Panc1 (cell line): ENCODE results near the gene ANP32A. TPM values are rescaled to one million over a fixed set of nuclear protein-coding genes. Genes with fewer than 3 reads are reported as not detected.
A peak's percentile ranks its signal among the peaks of the same experiment; 100 is the strongest.

Experiments used
- ATAC-seq: fragments of 200-7000 bp; cut with Tn5 transposase; 2 replicates; pipeline ENCODE4 v1.9.1; 2020; ENCODE audit warnings: mild to moderate bottlenecking, moderate library complexity
- BruUV-seq: library from RNA; stranded (reverse); fragments of 400-500 nt; replicated peaks from 2 replicates; lab custom pipeline; 2021; lab: Mats Ljungman, UMichigan
- CTCF ChIA-PET: fragments of 300-600 bp; sonication (Branson Sonifier 250); formaldehyde crosslinking; loops from one replicate; lab custom pipeline; 2022; ENCODE audit warnings: antibody characterized with exemption; lab: Charles Lee
- POLR2A ChIA-PET: fragments of 300-600 bp; sonication (Branson Sonifier 250); formaldehyde crosslinking; loops from one replicate; lab custom pipeline; 2022; ENCODE audit warnings: antibody characterized with exemption; lab: Charles Lee
- DNase-seq: peaks from one replicate; pipeline ENCODE4 v3.0.0-alpha.2; 2010; ENCODE audit warnings: low read depth, low spot score
- H3K27ac ChIP-seq: 2 replicates; pipeline ENCODE4 v1.5.1; 2011; ENCODE audit warnings: mild to moderate bottlenecking, low read length, inconsistent platforms
- H3K27me3 ChIP-seq: fragments of 200-500 bp; sonication (Bioruptor generic); 2 replicates; pipeline ENCODE4 v1.6.0; 2014; ENCODE audit warnings: low read length, inconsistent platforms; ENCODE audit not compliant: control insufficient read depth, insufficient read depth
- H3K36me3 ChIP-seq: fragments of 200-500 bp; sonication (Bioruptor generic); 2 replicates; pipeline ENCODE4 v1.5.1; 2014; ENCODE audit warnings: inconsistent platforms, mild to moderate bottlenecking, low read length, moderate library complexity; ENCODE audit not compliant: control insufficient read depth, insufficient read depth
- H3K4me1 ChIP-seq: 2 replicates; pipeline ENCODE4 v1.5.1; 2011; ENCODE audit warnings: inconsistent platforms, mild to moderate bottlenecking, low read length, moderate library complexity; ENCODE audit not compliant: control insufficient read depth, insufficient read depth
- H3K4me3 ChIP-seq, 2 experiments: 2 replicates each; pipeline ENCODE4 v1.5.1; 2011 to 2012; ENCODE audit warnings: low read depth in 2 of 2, low read length in 2 of 2, mild to moderate bottlenecking in 2 of 2, inconsistent platforms in 1 of 2, moderate library complexity in 1 of 2
- H3K9me3 ChIP-seq: fragments of 200-500 bp; sonication (Bioruptor generic); 2 replicates; pipeline ENCODE4 v1.5.1; 2014; ENCODE audit warnings: low read depth, mild to moderate bottlenecking, inconsistent platforms, low read length, moderate library complexity; ENCODE audit not compliant: control insufficient read depth, insufficient read depth
- CTCF ChIP-seq: fragments of 450-650 bp; IDR thresholded peaks from 2 replicates; pipeline ENCODE4 v1.5.1; 2017; ENCODE audit warnings: mild to moderate bottlenecking
- POLR2AphosphoS5 ChIP-seq: IDR thresholded peaks from 2 replicates; pipeline ENCODE4 v1.6.1; 2012; ENCODE audit warnings: mild to moderate bottlenecking, low read depth, low read length, moderate library complexity
- REST ChIP-seq, 2 experiments: IDR thresholded peaks; 2 replicates each; pipeline ENCODE4 v1.6.1; 2011 to 2012; ENCODE audit warnings: low read depth in 2 of 2, control low read depth in 1 of 2, low read length in 1 of 2, mild to moderate bottlenecking in 1 of 2, moderate library complexity in 1 of 2; ENCODE audit not compliant: insufficient read depth in 1 of 2
- SIN3A ChIP-seq: IDR thresholded peaks from 2 replicates; pipeline ENCODE4 v1.6.1; 2012; ENCODE audit warnings: low read depth, mild to moderate bottlenecking, low read length, moderate library complexity, borderline replicate concordance; ENCODE audit not compliant: insufficient read depth
- TCF7L2 ChIP-seq: IDR thresholded peaks from 2 replicates; pipeline ENCODE4 v1.6.1; 2011; ENCODE audit warnings: mild to moderate bottlenecking, low read depth, low read length, inconsistent platforms
- in situ Hi-C: cut with HindIII; loops from 2 replicates; pipeline ENCODE4 v1.10.0; 2016; ENCODE audit warnings: low sequenced_read_pairs, low pct_unique_long_range_greater_than_20kb
- intact Hi-C: fragments of 100-400 bp; cut with micrococcal nuclease; formaldehyde crosslinking; loops from one replicate; pipeline ENCODE4 v1.10.0; 2022; ENCODE audit not compliant: unreplicated experiment
- total RNA-seq: library from RNA; stranded (reverse); gene quantifications from one replicate; pipeline ENCODE4 v1.2.1, GENCODE V29; 2021; ENCODE audit not compliant: unreplicated experiment

ANP32A gene
- total RNA-seq, 1 experiment from 2014 or later: 226 TPM

GRCh38 chr15:68814596-68814995, 6.1 kb downstream of the ANP32A start:
- Histone ChIP-seq H3K27me3 (no peaks in the 10 kb centered on the region), H3K4me3 (no peak overlapping the region), H3K9me3 (no peaks in the 10 kb centered on the region), H3K4me1 (peaks cover 43% of the 10 kb centered on the region), H3K27ac (no peak overlapping the region), H3K36me3 (no peaks in the 10 kb centered on the region; the same call in none of the 2 replicates)
- intact Hi-C loops (no loop called here), in situ Hi-C loops (no loop called here)
- ATAC-seq (no peak), DNase-seq (no peak)
- no TSS peak for BruUV-seq
- CTCF ChIA-PET: no interaction called here
- no peak for TF ChIP-seq SIN3A
- TF ChIP-seq CTCF: no peak
- no peak for TF ChIP-seq TCF7L2
- TF ChIP-seq REST (IDR thresholded peaks at IDR 0.05; ENCODE audit: insufficient read depth in 1 of 2, low read depth in 2 of 2, low read length in 1 of 2): no peak
- no peak for TF ChIP-seq POLR2AphosphoS5
- POLR2A ChIA-PET: no interaction called here

GRCh38 chr15:68812597-68813431, 7.9 kb downstream of the ANP32A start:
- H3K27me3 ChIP-seq: no peaks in the 10 kb centered on the region
- DNase-seq (no peak), ATAC-seq (no peak)
- H3K4me1 ChIP-seq: peaks cover 60% of the 10 kb centered on the region
- H3K36me3 ChIP-seq: no peaks in the 10 kb centered on the region; the same call in 1 of the 2 replicates
- TF ChIP-seq TCF7L2 (no peak), POLR2AphosphoS5 (no peak), REST (IDR thresholded peaks at IDR 0.05; ENCODE audit: insufficient read depth in 1 of 2, low read depth in 2 of 2, low read length in 1 of 2) (no peak), CTCF (no peak), SIN3A (no peak)
- in situ Hi-C loops (no loop called here), intact Hi-C loops (no loop called here)
- H3K4me3 ChIP-seq: no peak overlapping the region
- BruUV-seq: no TSS peak
- CTCF ChIA-PET: interaction anchor here (0.6 to 1.3 kb wide), 3 partner anchors 12 to 115 kb away, joined by 3 to 8 read pairs (median 7); no protein-coding TSS in a partner anchor
- H3K9me3 ChIP-seq: no peaks in the 10 kb centered on the region
- peak overlapping the region; percentile 56; the same call in 1 of the 2 replicates for H3K27ac ChIP-seq
- POLR2A ChIA-PET: no interaction called here
